GM21717 (cell line): ENCODE data around the gene PGAP6.
"Not testable (repeated sequence)": the region's sequence is repeated elsewhere in the genome, so short reads cannot be mapped to it uniquely, and the experiment has no call there.

Source experiments
- ATAC-seq: cut with Tn5 transposase; IDR thresholded peaks from one replicate; pipeline ENCODE4 v1.9.1; 2021; ENCODE audit warnings: mild to moderate bottlenecking, moderate library complexity; ENCODE audit not compliant: unreplicated experiment

PGAP6 gene

DNA sequence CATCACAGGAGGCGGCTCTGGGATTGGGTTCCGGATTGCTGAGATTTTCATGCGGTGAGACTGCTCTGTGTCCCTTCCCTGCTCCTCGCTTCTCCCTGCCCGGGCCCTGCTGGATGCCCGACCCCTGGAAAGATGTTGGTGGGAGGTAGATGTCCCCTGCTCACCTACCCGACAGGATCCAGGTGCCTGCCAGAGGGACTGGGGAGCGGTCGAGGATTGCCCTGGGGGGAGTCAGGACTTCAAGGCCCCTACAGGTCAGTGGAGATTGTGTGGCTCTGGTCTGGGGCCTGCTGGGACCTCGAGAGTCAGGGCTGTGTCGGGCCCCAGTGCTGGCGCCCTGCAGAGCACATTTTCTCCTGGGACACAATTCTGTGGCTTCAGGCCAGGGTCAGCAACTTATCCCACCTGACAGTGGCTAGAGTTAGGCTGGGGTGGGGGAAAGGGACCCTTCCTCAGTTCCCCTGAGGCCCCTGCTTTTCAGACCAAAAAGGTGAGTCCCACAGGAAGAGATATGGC is 23.3 kb upstream of the PGAP6 start:
- ATAC-seq = no peak

DNA sequence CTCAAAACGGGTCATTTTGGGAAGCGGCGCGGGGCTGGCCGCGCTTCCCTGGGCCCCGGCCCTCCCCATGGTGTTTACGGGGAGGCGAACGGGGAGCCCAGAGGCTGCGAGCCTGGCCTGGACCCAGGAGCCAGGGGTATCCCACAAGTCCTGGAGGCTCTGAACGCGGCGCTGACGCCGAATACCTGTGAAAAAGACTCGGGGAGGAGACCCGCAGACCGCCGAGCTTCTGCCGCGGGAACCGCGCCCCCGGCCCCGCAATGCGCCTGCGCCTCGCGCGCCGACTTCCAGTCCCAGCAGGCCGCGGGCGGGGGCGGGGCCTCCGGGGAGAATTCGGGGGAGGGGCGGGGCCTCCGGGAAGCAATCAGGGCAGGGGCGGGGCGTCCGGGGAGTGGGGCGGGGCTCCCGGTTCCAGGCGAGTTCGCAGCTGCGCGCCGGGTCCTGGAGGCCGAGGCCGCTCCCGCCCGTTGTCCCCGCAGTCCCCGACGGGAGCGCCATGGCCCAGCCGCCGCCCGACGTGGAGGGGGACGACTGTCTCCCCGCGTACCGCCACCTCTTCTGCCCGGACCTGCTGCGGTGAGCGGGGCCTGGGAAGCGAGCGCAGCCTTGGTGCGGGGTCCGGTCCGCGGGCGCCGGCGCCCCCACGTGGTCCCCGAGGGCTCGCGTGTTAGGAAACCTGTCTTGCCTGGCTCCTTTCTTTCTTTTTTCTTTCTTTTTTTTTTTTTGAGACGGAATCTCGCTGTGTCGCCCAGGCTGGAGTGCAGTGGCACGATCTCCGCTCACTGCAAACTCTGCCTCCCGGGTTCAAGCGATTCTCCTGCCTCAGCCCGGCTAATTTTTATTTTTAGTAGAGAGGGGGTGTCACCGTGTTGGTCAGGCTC is 19.9 kb upstream of the PGAP6 start, which contains the start of gene DECR2:
TSS of gene DECR2 (plus strand) at position 418 of the 881 bp plus-strand sequence. CDS start at position 497, 79 bp downstream.
- peak; percentile 39 for ATAC-seq

DNA sequence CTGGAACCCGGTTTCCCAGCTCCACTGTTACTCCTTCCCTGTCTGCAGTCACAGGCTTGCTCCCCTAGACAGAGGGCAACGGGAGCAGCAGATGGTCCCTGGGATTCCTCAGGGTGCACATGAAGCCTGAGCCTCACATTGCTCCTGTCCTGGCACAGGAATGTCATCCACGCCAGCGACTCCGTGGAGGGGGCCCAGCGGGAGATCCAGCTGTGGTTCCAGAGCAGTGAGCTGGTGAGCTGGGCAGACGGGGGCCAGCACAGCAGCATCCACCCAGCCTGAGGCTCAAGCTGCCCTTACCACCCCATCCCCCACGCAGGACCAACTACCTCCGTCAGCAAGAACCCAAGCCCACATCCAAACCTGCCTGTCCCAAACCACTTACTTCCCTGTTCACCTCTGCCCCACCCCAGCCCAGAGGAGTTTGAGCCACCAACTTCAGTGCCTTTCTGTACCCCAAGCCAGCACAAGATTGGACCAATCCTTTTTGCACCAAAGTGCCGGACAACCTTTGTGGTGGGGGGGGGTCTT is 18.3 kb upstream of the PGAP6 start:
- no peak for ATAC-seq

DNA sequence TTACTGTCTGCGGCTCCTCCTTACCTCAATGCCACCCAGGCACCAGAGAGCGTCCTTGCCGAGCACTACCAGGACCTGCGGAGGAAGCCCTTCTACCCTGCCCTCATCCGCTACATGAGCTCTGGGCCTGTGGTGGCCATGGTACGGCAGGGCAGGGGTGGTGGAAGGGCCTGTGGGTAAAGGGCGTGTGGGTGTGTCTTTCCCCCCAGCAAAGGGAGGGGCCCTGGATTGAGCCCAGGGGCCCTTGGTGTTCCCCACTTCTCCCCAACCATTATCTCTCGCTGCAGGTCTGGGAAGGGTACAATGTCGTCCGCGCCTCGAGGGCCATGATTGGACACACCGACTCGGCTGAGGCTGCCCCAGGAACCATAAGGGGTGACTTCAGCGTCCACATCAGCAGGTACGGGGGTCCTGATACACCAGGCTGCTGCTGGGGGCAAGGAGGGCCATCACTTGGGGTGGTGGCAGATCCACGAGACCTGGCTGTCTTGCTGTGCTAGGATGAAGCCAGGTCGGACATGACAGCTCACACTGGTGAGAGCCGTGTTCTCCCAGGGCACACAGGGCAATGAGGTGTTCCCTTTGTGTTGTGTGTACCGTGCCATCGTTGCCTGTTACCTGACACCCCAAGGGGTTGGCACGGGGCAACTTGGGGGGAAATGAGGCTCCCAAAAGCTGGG is 17.7 kb upstream of the PGAP6 start:
- ATAC-seq = no peak

- ATAC-seq = no peak
These were observed 17.0 kb upstream of the PGAP6 start for GRCh38 chr16:398561-399339.

DNA sequence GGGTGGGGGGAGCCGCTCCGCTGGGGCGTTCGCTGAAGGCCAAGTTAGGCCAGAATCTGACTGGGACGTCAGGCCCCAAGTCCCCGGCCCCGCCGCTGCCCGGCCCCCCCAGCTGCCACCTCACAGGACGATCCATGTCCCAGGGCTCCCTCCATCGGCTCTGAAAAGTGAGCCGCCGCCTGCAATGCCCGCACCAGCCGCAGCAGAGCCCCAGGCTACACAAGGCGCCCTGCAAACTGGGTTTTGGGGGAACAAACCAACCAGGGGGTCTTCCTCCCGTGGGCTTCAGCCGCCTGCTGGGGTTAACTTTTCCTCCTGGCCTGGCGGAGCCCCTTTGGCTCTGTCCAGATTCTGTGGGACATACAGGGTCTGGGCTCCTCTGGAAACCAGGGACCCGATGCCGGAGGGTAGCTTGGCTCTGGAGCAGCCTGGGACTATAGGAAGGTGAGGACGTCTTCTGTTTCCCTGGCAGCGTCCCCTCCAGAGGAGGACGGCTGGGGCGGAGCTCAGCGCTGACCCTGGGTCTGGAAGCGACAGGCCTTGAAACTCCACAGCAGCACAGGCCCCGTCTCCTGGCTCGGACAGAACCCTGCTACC is 16.1 kb upstream of the PGAP6 start:
- no peak for ATAC-seq

DNA sequence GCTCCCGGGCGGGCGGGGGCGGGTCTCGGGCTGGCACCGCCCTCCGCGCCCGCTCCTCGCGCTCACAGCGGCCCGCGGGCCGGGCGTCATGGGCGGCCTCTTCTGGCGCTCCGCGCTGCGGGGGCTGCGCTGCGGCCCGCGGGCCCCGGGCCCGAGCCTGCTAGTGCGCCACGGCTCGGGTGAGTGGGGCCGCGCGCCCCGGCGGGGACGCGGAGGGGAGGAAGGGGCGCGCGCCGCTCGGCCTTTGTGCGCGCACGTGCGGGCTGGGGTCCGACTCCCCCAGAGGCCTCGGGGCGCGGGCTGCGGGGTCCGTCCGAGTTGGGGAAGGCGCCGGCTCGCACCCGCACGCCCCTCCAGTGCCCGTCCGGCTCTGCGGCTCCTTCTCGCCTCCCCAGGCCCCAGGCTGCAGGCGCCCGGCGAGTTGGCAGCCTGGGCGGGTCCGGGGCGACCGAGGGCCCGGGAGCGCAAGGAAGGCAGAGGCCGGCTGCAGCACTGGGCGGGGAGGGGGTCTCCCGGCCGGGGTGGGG is 15.4 kb upstream of the PGAP6 start, which contains the start of gene NME4:
TSS of gene NME4 (plus strand) at position 65 of the 527 bp plus-strand sequence. CDS start at position 89, 24 bp downstream.
- no peak for ATAC-seq

- no peak for ATAC-seq
These were observed 14.8 kb upstream of the PGAP6 start for GRCh38 chr16:396605-397004.

DNA sequence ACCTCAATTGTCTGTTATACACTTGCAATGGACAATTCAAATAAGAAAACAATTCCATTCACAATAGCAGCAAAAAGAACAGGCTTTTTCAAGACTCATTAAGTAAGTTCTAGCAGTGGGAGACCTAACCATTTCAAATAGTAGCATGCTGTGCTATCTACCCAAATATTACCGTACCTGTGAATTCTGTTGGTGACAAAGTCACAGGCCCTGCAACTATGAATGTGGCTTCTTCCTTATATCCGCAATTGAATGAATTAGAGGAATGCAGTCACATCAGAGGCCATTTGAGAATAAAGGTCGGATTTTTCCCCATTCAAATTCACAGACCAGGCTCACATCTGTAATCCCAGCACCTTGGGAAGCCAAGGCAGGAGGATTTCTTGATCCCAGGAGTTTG is 14.4 kb upstream of the PGAP6 start:
- no peak for ATAC-seq

DNA sequence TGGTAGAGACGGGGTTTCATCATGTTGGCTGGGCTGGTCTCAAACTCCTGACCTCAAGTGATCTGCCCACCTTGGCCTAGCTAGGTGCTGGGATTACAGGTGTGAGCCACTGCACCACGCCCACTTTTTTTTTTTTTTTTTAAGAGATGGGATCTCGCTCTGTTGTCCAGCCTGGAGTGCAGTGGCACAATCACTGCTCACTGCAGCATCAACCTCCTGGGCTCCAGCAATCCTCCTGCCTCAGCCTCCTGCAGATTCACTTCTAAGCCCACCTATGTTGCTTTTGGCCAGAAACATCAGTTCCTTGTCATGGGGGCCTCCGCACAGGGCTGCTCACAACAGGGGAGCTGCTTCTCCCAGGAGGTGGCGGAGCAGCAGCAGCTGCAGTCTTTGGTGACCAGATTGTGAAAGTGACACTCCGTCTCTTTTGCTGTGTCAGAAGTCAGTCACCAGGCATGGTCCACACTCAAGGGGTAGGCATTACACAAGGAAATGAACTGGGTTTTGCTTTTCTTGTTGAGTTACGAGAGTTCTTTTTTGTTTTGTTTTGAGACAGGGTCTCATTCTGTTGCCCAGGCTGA is 10.8 kb upstream of the PGAP6 start:
- no peak for ATAC-seq

- no peak for ATAC-seq
These were observed 10.1 kb upstream of the PGAP6 start for GRCh38 chr16:391885-392335.

DNA sequence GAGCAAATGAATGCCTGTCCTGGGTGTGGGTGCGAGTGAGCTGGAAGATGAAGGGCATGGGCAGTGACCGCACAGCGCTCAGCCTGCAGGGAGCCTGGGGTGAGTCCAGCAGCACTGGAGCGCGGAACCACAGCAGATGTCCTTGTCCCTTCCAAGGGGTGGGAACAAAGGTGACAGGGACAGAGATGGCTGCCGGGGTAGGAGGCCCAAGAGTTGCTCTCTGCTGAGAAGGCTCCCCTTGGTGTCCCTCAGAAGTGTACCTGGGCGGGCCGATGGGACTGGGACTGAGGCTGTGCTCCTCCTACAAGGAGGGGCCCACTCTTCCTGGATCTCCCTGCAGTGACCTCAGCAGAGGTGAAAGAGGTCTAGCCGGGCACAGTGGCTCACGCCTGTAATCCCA is 7.6 kb upstream of the PGAP6 start:
- ATAC-seq = no peak

DNA sequence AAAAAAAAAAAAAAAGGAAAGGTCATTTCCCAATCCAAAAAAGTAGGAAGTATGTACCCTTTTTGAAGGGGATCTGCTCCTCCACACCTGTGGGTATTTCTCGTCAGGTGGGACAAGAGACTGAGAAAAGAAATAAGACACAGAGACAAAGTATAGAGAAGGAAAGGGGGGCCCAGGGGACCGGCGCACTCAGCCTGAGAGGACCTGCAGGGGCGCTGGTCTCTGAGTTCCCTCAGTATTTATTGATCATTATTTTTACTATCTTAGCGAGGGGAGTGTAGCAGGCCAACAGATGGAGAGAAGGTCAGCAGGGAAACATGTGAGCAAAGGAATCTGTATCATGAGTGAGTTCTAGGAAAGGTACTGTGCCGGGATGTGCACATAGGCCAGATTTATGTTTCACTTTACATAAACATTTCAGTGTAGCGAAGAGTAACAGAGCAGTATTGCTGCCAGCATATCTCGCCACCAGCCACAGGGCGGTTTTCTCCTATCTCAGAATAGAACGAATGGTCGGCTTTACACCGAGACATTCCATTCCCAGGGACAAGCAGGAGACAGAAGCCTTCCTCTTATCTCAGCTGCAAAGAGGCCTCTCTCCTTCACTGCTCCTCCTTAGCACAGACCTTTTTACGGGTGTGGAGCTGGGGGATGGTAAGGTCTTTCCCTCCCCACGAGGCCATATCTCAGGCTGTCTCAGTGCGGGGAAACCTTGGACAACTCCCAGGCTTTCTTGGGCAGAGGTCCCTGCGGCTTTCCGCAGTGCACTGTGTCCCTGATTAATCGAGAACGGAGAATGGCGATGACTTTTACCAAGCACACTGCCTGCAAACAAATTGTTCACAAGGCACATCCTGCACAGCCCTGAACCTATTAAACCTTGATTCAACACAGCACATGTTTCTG is 6.2 kb upstream of the PGAP6 start:
- not testable (repeated sequence) for ATAC-seq

- no peak for ATAC-seq
These were observed 4.9 kb upstream of the PGAP6 start for GRCh38 chr16:386641-387156.

DNA sequence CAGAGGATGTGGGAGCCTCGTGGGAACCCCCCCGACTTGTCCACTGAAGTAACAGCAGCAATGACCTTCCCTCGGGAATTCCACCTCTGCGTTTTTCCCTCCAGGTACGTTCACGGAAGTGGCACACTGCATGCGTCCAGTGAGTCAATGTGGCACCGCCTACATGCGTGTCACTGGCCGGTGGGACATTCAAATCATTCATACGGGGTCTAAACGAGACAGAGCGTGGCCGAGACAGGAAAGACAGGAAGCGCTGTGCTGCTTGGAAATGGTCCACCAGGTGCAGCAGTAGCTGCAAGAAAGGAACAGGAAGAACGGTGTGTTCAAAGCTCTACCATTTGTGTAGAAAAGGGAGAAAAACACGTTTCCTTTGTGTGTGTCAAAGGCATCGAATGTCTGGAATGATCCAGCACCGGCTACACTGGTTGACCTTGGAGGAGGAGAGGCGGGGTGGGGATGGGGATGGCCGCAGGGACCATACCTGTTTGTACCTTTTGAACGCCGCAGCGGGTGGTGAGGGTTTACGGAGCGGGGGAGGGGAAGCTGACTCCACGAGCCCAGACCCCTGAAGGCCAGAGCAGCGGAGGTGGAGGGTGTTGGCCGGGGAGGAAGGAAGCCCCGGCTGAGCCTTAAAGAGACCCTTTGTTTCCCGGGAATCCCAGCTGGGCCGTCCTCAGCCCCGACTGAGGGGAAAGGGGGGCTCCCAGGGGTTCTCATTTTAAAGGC is 1.7 kb upstream of the PGAP6 start:
- ATAC-seq = no peak

DNA sequence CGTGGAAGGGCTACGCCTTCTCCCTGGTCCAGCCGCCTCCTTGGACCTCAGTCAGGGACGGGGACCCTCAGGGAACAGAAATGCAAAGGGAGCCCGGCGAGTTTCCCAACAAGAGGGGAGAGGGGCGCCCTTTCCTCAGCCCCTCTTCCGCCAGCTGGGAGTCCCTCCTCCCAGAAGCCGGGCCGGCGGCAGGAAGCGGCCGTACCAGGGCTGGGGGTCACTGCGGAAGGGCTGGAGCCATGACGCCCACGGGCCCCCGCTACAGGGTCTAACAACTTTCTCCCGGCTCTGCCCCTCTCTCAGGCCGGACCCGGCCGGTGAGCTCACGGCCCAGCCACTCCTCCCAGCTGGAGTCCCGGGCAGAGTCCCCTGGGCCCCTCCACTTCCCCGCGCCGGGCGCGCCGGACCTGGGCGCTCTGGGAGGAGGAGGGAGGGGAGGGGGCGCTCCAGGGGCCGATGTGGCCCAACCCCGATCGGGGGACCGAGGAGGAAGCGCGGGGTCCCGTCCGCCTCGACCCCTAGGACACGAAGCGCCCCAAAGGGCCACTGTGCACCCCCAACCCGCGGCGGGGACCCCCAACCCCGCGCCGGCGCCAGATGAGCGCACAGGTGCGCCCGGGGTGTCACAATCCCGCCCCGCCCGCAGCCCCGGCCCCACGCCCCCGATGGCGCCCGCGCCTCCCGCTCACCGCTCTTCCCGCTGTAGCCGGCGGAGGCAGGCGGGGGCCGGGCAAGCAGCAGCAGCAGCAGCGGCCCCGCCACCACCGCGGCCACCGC is 578 bp downstream of the PGAP6 start:
- ATAC-seq = peak; percentile 10

- no peak for ATAC-seq
These were observed 1.1 kb downstream of the PGAP6 start for GRCh38 chr16:380762-381011.
